GM12878 (cell line): Measurements from ENCODE around the gene ALKBH8.

Experiments used
- EZH2 ChIP-seq: IDR thresholded peaks from 2 replicates; pipeline ENCODE4 v1.6.1; 2012; ENCODE audit warnings: low read depth, mild to moderate bottlenecking, control low read depth, inconsistent platforms, low read length, borderline replicate concordance; ENCODE audit not compliant: control insufficient read depth
- TCF3 ChIP-seq: IDR thresholded peaks from 2 replicates; pipeline ENCODE4 v1.6.1; 2012; ENCODE audit warnings: low read depth, mild to moderate bottlenecking, low read length, borderline replicate concordance; ENCODE audit not compliant: insufficient read depth

GRCh38 chr11:107545101-107545514, 20.4 kb downstream of the ALKBH8 start:
- TF ChIP-seq EZH2 (no peak), TCF3 (no peak)
